HG03108 (cell line): ENCODE data around the gene SLC22A16.
"Not testable (repeated sequence)": the region's sequence is repeated elsewhere in the genome, so short reads cannot be mapped to it uniquely, and the experiment has no call there.

Source experiments
- ATAC-seq: cut with Tn5 transposase; IDR thresholded peaks from one replicate; pipeline ENCODE4 v1.9.1; 2021; ENCODE audit warnings: moderate library complexity; ENCODE audit not compliant: unreplicated experiment

SLC22A16 gene

GRCh38 chr6:110490110-110490509, 13.7 kb upstream of the SLC22A16 start:
- ATAC-seq, result no peak

- no peak for ATAC-seq
Observed at GRCh38 chr6:110488606-110489190, 12.3 kb upstream of the SLC22A16 start.

GRCh38 chr6:110487968-110488381, 11.6 kb upstream of the SLC22A16 start:
- not testable (repeated sequence) for ATAC-seq

- ATAC-seq, result no peak
Observed at GRCh38 chr6:110486756-110487155, 10.3 kb upstream of the SLC22A16 start.

GRCh38 chr6:110485491-110485890, 9.1 kb upstream of the SLC22A16 start:
- ATAC-seq, result no peak

- no peak for ATAC-seq
Observed at GRCh38 chr6:110484321-110484720, 7.9 kb upstream of the SLC22A16 start.

GRCh38 chr6:110482774-110483400, 6.5 kb upstream of the SLC22A16 start:
- ATAC-seq, result no peak

- no peak for ATAC-seq
Observed at GRCh38 chr6:110481081-110481480, 4.7 kb upstream of the SLC22A16 start.

- ATAC-seq, result no peak
Observed at GRCh38 chr6:110475066-110475653, 1.3 kb downstream of the SLC22A16 start.

- ATAC-seq, result no peak
Observed at GRCh38 chr6:110474500-110474899, 1.9 kb downstream of the SLC22A16 start.

GRCh38 chr6:110472739-110473138, 3.7 kb downstream of the SLC22A16 start:
- no peak for ATAC-seq

- ATAC-seq, result no peak
Observed at GRCh38 chr6:110471726-110472365, 4.6 kb downstream of the SLC22A16 start.

GRCh38 chr6:110468731-110469130, 7.7 kb downstream of the SLC22A16 start:
- ATAC-seq, result no peak

- no peak for ATAC-seq
Observed at GRCh38 chr6:110467566-110468140, 8.8 kb downstream of the SLC22A16 start.

- no peak for ATAC-seq
Observed at GRCh38 chr6:110462884-110463481, 13.4 kb downstream of the SLC22A16 start.

- ATAC-seq, result no peak
Observed at GRCh38 chr6:110461376-110461775, 15.0 kb downstream of the SLC22A16 start.

- ATAC-seq, result no peak
Observed at GRCh38 chr6:110459137-110459536, 17.3 kb downstream of the SLC22A16 start.

- no peak for ATAC-seq
Observed at GRCh38 chr6:110458476-110458875, 17.9 kb downstream of the SLC22A16 start.

- ATAC-seq, result not testable (repeated sequence)
Observed at GRCh38 chr6:110457567-110458175, 18.7 kb downstream of the SLC22A16 start.

- ATAC-seq, result no peak
Observed at GRCh38 chr6:110456694-110457093, 19.7 kb downstream of the SLC22A16 start.

GRCh38 chr6:110449541-110449895, 26.9 kb downstream of the SLC22A16 start:
- ATAC-seq, result no peak
